GM12865 (cell line): Measurements from ENCODE around the gene COL23A1.

ENCODE experiments used
- DNase-seq: peaks from one replicate; pipeline ENCODE4 v3.0.0; 2010; ENCODE audit warnings: low read depth
- H3K4me3 ChIP-seq: 2 replicates; pipeline ENCODE4 v1.5.1; 2011; ENCODE audit warnings: mild to moderate bottlenecking, low read depth, low read length, control low read depth
- TF ChIP-seq, protein P1 (sequence below): IDR thresholded peaks from 2 replicates; pipeline ENCODE4 v1.5.1; 2011; ENCODE audit warnings: low read length, control low read depth, low read depth, inconsistent platforms; ENCODE audit not compliant: insufficient read depth; ENCODE audit errors: missing control alignments

The COL23A1 gene

DNA sequence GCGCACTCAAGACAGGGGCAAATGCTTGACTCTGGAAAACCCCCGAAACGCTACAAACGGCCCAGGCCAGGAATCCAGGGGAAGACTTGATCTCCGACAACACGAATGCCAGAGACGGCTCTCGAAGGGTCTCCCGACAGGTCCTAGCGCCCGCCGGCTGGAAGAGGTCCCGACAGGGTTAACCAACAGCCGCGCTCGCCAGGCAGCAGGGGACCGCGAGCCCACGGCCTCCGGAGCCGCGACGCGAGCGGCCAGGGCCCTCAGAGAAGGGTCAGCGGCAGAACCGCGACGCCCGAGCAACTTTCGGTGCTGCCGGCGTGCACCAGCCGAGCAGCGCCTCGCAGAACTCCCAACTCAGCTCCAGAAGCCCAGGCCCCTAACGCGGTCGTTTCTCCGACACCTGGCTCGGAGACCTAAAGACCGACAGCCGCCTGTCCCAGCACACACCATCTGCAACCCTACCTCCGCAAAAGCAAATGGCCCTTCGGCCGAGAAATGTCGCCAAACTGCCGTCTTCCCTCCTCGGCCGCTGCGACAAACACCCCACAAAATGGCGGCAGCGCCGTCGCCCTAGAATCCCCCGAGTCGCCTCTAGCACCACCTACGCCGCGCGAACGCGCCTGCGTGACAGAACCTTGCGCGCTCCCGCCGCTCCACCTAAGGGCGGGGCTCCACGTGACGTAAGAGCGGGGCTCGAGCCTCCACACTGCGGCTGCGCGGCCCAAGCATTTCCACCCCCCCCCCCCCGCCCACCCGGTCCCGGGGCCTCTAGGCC, 36.5 kb upstream of the COL23A1 start, which contains the start of gene CLK4:
Gene CLK4, minus strand, starts transcription at position 567 of the 775 bp plus-strand sequence. CDS start 3,634 bp downstream, outside the sequence.
- peak within 1 kb of the TSS; percentile 69 for H3K4me3 ChIP-seq
- peak; percentile 98 for DNase-seq
- TF ChIP-seq, protein P1, sequence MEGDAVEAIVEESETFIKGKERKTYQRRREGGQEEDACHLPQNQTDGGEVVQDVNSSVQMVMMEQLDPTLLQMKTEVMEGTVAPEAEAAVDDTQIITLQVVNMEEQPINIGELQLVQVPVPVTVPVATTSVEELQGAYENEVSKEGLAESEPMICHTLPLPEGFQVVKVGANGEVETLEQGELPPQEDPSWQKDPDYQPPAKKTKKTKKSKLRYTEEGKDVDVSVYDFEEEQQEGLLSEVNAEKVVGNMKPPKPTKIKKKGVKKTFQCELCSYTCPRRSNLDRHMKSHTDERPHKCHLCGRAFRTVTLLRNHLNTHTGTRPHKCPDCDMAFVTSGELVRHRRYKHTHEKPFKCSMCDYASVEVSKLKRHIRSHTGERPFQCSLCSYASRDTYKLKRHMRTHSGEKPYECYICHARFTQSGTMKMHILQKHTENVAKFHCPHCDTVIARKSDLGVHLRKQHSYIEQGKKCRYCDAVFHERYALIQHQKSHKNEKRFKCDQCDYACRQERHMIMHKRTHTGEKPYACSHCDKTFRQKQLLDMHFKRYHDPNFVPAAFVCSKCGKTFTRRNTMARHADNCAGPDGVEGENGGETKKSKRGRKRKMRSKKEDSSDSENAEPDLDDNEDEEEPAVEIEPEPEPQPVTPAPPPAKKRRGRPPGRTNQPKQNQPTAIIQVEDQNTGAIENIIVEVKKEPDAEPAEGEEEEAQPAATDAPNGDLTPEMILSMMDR = no peak

DNA sequence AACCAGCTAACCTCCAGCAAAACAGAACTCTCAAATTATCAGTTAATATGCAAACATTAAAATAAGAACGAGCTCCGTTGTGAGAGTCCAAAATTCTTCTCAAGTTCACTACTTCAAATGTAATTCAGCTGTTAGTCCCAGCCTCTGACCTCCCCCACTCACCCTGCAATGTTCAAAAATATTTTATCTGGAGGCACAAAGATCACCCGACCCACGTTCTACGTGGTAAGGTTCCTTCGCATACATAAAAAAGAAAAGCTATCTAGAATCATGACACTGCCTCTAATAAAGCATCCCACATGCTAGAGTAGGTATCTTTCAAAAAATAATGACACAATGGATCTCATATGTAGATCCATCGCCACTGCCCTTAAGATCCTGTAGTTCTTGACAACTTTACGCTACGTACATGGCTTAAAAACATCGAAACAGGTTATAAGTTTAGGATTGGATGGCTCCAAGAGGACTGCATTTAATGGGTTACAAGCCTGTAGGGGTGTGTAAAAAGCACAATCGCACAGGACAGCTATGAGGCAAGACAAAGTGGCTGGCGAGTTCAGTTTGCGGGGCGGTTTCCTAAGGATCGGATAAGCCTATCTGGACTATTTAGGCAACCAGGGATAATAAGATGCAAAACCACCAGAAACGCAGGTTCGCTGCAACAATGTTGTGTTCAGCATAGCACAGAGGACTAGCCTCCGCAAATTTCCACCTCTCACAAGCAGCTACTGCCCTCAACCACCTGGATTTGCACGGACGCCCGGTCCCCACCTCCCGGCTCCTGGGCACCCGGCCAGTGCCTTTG, 35.7 kb upstream of the COL23A1 start:
- H3K4me3 ChIP-seq = peak overlapping the region; percentile 69
- TF ChIP-seq, protein P1 = no peak
- DNase-seq = no peak

DNA sequence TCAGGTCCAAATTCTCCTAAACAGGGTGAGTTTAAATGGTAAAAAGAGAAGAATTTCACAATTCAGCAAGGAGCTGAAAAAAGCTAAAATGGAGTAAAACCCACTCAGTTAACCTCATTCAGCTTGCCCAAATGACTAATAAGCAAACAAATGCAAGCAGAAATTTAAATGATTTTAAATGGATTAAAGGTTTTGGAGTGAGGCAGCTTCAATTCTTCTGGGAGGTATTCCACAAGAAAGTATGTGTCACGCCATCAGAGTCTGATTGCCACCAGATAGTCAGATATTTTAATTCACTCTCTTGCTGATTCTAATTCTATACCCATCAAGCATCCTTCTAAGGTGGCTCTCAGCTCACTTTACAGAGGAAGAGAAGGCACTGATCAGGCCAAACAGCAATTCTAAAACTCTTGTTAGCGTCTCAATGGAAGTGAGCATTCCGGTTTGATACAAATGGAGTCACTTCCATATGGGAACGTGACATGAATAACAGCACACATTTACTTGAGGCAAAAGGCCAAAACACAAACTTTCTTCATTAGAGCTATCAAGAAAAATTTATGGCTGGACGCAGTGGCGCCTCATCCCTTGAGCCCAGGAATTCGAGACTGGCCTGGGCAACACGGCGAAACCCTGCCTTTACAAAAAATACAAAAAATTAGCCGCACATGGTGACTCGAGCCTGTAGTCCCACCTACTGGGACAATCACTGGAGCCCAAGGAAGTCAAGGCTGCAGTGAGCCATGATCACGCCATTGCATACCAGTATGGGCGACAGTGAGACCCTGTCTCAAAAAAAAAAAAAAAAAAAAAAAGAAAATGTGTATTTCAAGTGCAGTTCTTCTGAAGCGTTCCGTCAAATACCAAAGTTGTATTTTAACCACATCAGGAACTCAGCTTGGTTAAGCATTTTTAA, 34.7 kb upstream of the COL23A1 start:
- TF ChIP-seq, protein P1 = no peak
- peak overlapping the region; percentile 69 for H3K4me3 ChIP-seq
- peak; percentile 7 for DNase-seq

DNA sequence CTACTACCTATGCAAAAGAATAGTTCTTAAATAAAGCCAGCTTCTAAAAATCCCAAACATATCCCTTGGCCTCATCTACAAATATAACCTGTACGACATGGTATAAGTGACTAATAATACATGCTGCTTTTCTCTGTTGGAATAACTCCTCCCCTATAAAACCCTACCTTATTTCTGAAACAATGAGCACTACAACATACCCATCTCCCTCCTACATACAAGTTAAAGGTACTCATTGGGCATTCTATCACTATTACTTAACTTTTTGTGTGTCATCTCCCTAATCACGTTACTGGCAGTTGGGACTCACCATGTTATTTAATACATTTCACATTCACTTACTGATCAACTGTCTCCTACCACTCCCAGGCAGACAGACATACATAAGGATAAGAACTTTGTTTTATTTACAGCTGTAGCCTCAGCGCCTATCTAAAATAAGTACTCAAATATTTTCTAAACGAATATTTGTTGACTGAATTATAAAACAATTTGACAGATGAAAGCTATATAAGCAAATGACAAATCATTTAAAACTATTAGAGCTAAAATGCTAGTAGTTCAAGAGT, 32.6 kb upstream of the COL23A1 start:
- no peak for DNase-seq
- H3K4me3 ChIP-seq = no peak overlapping the region
- TF ChIP-seq, protein P1 = no peak

DNA sequence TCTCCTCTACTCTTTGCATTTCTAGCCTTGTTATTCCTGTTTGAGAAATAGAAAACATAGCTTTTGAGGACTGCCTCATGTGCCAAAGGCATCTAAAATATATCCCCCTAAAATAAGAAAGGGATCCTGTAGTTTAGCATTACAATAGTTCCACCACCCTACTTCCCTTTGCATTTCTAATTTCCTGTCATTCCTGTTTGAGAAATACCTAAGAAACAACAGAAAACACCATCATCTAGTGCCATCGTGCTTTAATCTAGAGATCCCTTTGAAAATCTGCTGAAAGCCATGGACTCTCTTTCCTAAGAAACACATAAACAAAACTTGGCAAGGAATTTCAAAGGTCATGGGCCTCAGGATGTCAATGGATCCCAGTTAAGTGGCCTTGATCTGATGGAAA, 29.2 kb upstream of the COL23A1 start:
- DNase-seq = no peak
- no peak overlapping the region for H3K4me3 ChIP-seq
- TF ChIP-seq, protein P1 = no peak

DNA sequence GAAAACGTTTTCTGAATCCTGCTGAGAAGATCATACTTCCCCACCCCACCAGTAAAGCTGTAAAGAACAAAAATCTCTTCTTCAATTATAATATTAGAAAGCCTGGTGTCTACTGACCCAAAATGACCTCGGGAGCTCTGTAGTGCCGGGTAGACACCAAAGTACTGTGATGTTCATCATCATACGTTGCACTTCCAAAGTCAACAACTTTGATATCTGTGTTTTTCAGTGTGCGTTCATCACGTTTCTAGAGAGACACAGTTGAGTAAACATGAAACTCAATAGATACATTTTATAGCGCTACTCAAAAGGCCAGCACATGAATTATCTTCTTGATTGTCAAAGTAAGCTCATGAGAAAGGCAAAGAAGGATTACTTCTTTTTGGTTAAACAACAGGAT, 22.1 kb upstream of the COL23A1 start:
- no peak for DNase-seq
- H3K4me3 ChIP-seq = no peak overlapping the region
- TF ChIP-seq, protein P1 = no peak
